ENCODE results near the gene GPR150. TPM values are rescaled to one million over a fixed set of nuclear protein-coding genes. Genes with fewer than 3 reads are reported as not detected.

Gene GPR150
- total RNA-seq, 4 donors from 2014 or later: 0.42 to 1.1 (median 0.92) TPM; not detected in 1

DNA sequence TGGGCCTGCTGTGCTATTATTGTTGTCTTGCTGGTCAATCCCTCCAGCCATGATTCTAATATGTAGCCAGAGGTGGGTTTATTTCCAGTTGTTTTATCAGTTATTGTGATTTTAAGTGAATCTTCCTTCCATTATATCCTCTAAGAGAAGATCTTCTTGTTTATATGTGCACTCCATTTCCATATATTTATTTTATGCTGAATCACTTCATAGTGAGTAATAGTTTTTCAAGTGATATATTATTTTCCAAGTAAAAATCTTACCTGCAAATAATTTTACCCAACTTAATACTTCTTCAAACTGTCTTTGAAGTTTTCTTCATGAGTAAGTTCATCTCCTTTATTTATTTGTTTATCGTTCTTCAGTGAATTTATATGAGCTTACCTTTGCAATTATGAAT is 13.5 kb upstream of the GPR150 start:
- DNase-seq (ENCODE audit: extremely low spot score): no peak
- Histone ChIP-seq H3K36me3 (peaks cover 0 to 18% (median 7%) of the 10 kb centered on the region in 4 donors), H3K27ac (replicated peaks in 1 of 4) (no peak overlapping the region), H3K4me1 (no peaks in the 10 kb centered on the region), H3K4me3 (no peak overlapping the region), H3K9me3 (no peaks in the 10 kb centered on the region), H3K27me3 (peaks cover 0 to 6% (median 0%) of the 10 kb centered on the region in 4 donors)
- TF ChIP-seq, protein P1, sequence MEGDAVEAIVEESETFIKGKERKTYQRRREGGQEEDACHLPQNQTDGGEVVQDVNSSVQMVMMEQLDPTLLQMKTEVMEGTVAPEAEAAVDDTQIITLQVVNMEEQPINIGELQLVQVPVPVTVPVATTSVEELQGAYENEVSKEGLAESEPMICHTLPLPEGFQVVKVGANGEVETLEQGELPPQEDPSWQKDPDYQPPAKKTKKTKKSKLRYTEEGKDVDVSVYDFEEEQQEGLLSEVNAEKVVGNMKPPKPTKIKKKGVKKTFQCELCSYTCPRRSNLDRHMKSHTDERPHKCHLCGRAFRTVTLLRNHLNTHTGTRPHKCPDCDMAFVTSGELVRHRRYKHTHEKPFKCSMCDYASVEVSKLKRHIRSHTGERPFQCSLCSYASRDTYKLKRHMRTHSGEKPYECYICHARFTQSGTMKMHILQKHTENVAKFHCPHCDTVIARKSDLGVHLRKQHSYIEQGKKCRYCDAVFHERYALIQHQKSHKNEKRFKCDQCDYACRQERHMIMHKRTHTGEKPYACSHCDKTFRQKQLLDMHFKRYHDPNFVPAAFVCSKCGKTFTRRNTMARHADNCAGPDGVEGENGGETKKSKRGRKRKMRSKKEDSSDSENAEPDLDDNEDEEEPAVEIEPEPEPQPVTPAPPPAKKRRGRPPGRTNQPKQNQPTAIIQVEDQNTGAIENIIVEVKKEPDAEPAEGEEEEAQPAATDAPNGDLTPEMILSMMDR (IDR thresholded peaks at IDR 0.05): no peak
- TF ChIP-seq POLR2AphosphoS5 (IDR thresholded peaks at IDR 0.05) (no peak), EP300 (IDR thresholded peaks at IDR 0.05) (no peak), POLR2A (IDR thresholded peaks at IDR 0.05; ENCODE audit: low read depth) (no peak)
- 97% methylated on average over 1 of the region's 1 CpG for WGBS
- intact Hi-C loops (cut with DNase I): no loop called here

DNA sequence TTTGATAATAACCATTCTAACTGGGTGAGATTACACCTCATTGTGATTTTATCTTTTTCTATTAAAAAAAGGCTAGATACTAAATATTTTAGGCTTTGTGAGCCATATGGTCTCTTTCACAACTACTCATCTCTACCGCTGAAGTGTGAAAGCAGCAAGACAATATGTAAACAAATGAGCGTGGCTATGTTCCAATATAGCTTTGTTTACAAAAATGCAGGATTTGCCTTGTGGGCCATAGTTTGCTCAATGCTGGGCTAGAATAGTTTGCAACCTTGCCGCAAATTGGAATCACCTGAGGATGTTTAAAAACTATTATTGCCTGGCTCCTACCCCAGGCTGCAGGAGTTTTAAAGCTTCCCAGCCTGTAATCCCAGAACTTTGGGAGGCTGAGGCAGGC is 10.2 kb upstream of the GPR150 start:
- H3K9me3 ChIP-seq: peaks cover 0 to 7% (median 2%) of the 10 kb centered on the region in 4 donors
- no peak overlapping the region for H3K4me3 ChIP-seq
- TF ChIP-seq, protein P1 (IDR thresholded peaks at IDR 0.05): no peak
- TF ChIP-seq POLR2A (IDR thresholded peaks at IDR 0.05; ENCODE audit: low read depth): no peak
- no peak for TF ChIP-seq EP300 (IDR thresholded peaks at IDR 0.05)
- TF ChIP-seq POLR2AphosphoS5 (IDR thresholded peaks at IDR 0.05): no peak
- H3K27me3 ChIP-seq: peaks cover 0 to 6% (median 0%) of the 10 kb centered on the region in 4 donors
- no peak for DNase-seq (ENCODE audit: extremely low spot score)
- no peak overlapping the region for H3K27ac ChIP-seq (replicated peaks in 1 of 4)
- intact Hi-C loops (cut with DNase I): no loop called here
- WGBS: 44% methylated on average over 3 of the region's 3 CpGs
- no peaks in the 10 kb centered on the region for H3K36me3 ChIP-seq
- no peaks in the 10 kb centered on the region for H3K4me1 ChIP-seq

DNA sequence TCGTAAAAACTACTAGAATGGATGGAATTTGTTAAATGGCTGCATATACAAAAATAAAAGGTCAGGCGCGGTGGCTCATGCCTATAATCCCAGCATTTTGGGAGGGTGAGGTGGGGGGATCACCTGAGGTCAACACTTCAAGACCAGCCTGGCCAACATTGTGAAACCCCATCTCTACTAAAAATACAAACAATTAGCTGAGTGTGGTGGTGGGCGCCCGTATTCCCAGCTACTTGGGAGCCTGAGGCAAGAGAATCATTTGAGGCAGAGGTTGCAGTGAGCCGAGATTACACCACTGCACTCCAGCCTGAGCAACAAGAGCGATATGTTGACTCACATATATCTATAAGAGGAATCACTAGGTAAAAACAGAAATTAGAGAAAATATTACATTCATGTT is 9.3 kb upstream of the GPR150 start:
- no peaks in the 10 kb centered on the region for H3K4me1 ChIP-seq
- TF ChIP-seq, protein P1 (IDR thresholded peaks at IDR 0.05): no peak
- TF ChIP-seq POLR2A (IDR thresholded peaks at IDR 0.05; ENCODE audit: low read depth): no peak
- H3K27me3 ChIP-seq: peaks cover 0 to 6% (median 0%) of the 10 kb centered on the region in 4 donors
- peaks cover 0 to 7% (median 2%) of the 10 kb centered on the region in 4 donors for H3K9me3 ChIP-seq
- no peak overlapping the region for H3K4me3 ChIP-seq
- no peaks in the 10 kb centered on the region for H3K36me3 ChIP-seq
- no peak overlapping the region for H3K27ac ChIP-seq (replicated peaks in 1 of 4)
- intact Hi-C loops (cut with DNase I): no loop called here
- no peak for DNase-seq (ENCODE audit: extremely low spot score)
- 97% methylated on average over 7 of the region's 7 CpGs for WGBS

DNA sequence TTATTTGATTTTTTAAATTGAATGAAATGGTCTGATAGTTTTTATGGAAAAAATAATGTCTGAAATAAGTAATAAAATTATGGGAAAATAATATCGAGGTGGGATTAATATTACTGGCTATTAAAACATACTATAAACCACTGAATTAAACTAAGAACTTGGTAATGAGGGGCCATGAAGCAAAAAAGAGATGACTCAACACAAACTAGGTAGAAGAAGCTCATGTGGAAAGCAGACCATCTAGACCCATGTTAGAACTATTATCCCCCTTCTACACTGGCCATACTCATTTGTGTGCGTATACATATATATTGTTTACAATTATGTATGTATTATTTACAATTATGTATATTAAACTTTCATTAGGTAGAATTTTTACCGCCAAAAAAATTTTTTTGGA is 8.5 kb upstream of the GPR150 start:
- H3K4me1 ChIP-seq: no peaks in the 10 kb centered on the region
- peaks cover 0 to 7% (median 2%) of the 10 kb centered on the region in 4 donors for H3K9me3 ChIP-seq
- intact Hi-C loops (cut with DNase I): no loop called here
- H3K36me3 ChIP-seq: no peaks in the 10 kb centered on the region
- H3K27ac ChIP-seq (replicated peaks in 1 of 4): no peak overlapping the region
- DNase-seq (ENCODE audit: extremely low spot score): no peak
- H3K4me3 ChIP-seq: no peak overlapping the region
- no peak for TF ChIP-seq POLR2A (IDR thresholded peaks at IDR 0.05; ENCODE audit: low read depth)
- TF ChIP-seq EP300 (IDR thresholded peaks at IDR 0.05): no peak
- no peak for TF ChIP-seq POLR2AphosphoS5 (IDR thresholded peaks at IDR 0.05)
- TF ChIP-seq, protein P1 (IDR thresholded peaks at IDR 0.05): no peak
- WGBS: 95% methylated on average over 3 of the region's 3 CpGs
- H3K27me3 ChIP-seq: peaks cover 0 to 6% (median 0%) of the 10 kb centered on the region in 4 donors

DNA sequence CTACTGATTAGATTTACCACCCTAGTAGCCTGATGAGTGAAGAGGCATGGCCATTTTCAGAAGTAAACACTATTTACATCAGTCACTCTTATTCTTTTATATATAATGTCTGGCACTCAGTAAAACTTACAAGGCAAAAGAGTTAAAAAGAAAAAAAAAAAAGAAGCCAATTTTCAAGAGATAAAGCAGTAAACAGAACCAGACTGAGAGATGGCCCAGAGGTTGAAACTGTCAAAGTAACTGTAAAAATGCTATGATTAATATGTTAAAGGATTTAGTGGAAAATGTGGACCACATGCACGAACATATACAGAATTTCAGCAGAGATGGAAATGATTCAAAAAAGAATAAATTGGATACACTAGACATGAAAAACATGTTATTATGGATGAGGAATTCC is 6.4 kb upstream of the GPR150 start:
- TF ChIP-seq, protein P1 (IDR thresholded peaks at IDR 0.05): no peak
- TF ChIP-seq POLR2A (IDR thresholded peaks at IDR 0.05; ENCODE audit: low read depth): no peak
- no peak for TF ChIP-seq POLR2AphosphoS5 (IDR thresholded peaks at IDR 0.05)
- no peak for TF ChIP-seq EP300 (IDR thresholded peaks at IDR 0.05)
- Histone ChIP-seq H3K9me3 (peaks cover 0 to 7% (median 2%) of the 10 kb centered on the region in 4 donors), H3K27ac (replicated peaks in 1 of 4) (no peak overlapping the region), H3K4me3 (no peak overlapping the region), H3K27me3 (peaks cover 0 to 2% (median 0%) of the 10 kb centered on the region in 4 donors), H3K36me3 (no peaks in the 10 kb centered on the region), H3K4me1 (no peaks in the 10 kb centered on the region)
- no peak for DNase-seq (ENCODE audit: extremely low spot score)
- intact Hi-C loops (cut with DNase I): no loop called here
- WGBS: 93% methylated on average over 1 of the region's 1 CpG

Measured in esophagus muscularis mucosa (tissue), 4 donors.